ENCODE measurements around the gene TNNT1.

DNA sequence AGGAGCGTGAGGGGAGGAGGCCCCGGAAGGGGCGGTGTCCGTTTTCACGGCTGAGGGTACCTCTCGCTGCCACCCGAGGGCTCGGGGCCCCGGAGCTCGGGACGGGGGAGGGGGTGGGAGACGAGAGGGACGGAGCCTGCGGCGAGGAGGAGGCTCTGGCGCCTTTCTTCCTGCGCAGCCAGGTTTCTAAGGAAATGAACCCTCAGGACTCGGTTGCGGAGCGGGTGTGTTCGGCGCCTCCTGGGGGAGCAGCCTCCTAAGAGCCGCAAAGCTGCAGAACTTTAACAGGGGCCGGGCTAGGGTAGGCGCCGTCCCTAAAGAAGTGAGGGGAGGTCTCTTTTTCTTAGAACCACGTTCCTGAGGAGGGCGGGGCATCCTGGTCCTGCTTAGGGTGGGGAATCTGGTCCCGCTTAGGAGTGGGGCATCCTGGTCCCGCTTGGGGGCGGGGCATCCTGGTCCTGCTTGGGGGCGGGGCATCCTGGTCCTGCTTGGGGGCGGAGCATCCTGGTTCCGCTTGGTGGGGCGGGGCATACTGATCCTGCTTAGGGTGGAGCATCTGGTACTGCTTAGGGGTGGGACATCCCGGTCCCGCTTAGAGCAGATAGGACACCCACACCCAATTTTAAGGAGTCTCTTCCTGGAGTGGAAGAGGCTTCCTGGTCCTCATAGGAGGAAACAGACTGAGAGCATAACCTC lies 24.9 kb upstream of the TNNT1 start:
- TF ChIP-seq, protein P1, sequence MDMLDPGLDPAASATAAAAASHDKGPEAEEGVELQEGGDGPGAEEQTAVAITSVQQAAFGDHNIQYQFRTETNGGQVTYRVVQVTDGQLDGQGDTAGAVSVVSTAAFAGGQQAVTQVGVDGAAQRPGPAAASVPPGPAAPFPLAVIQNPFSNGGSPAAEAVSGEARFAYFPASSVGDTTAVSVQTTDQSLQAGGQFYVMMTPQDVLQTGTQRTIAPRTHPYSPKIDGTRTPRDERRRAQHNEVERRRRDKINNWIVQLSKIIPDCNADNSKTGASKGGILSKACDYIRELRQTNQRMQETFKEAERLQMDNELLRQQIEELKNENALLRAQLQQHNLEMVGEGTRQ (IDR thresholded peaks at IDR 0.05; ENCODE audit: borderline replicate concordance, low read depth, low read length): no peak
- TF ChIP-seq, protein P2, sequence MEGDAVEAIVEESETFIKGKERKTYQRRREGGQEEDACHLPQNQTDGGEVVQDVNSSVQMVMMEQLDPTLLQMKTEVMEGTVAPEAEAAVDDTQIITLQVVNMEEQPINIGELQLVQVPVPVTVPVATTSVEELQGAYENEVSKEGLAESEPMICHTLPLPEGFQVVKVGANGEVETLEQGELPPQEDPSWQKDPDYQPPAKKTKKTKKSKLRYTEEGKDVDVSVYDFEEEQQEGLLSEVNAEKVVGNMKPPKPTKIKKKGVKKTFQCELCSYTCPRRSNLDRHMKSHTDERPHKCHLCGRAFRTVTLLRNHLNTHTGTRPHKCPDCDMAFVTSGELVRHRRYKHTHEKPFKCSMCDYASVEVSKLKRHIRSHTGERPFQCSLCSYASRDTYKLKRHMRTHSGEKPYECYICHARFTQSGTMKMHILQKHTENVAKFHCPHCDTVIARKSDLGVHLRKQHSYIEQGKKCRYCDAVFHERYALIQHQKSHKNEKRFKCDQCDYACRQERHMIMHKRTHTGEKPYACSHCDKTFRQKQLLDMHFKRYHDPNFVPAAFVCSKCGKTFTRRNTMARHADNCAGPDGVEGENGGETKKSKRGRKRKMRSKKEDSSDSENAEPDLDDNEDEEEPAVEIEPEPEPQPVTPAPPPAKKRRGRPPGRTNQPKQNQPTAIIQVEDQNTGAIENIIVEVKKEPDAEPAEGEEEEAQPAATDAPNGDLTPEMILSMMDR (IDR thresholded peaks at IDR 0.05): no peak
- TF ChIP-seq SMC3 (IDR thresholded peaks at IDR 0.05; ENCODE audit: low read depth, low read length): no peak
